ENCODE measurements around the gene STPG4. TPM values are rescaled to one million over a fixed set of nuclear protein-coding genes. Genes with fewer than 3 reads are reported as not detected.
A peak's percentile ranks its signal among the peaks of the same experiment; 100 is the strongest.
"Not testable (repeated sequence)": the region's sequence is repeated elsewhere in the genome, so short reads cannot be mapped to it uniquely, and the experiment has no call there.

Gene STPG4
- polyA plus RNA-seq, 1 of the 3 experiments (the other 2 are of a cell fraction): 0.20 TPM

GRCh38 chr2:47172156-47172921, 17.2 kb upstream of the STPG4 start:
- ChIA-PET POLR2A (interaction anchor here (0.6 to 2.1 kb wide), 19 partner anchors 16 to 234 kb away, joined by 3 to 8 read pairs (median 3); partner anchors contain the start of gene STPG4), CTCF (interaction anchor here (0.8 to 2.8 kb wide), 19 partner anchors 10 to 216 kb away, joined by 3 to 12 read pairs (median 3); partner anchors contain the start of gene STPG4)
- Histone ChIP-seq H3K27ac (ENCODE audit: low read depth in 2 of 2, low read length in 1 of 2) (peak overlapping the region; percentile 98 to 100), H2AFZ (ENCODE audit: low read depth) (no peak overlapping the region), H3K27me3 (ENCODE audit: insufficient read depth) (no peaks in the 10 kb centered on the region), H4K20me1 (ENCODE audit: insufficient read depth) (peaks cover 79% of the 10 kb centered on the region), H3K4me3 (ENCODE audit: low read depth in 2 of 2, low read length in 1 of 2) (peak overlapping the region; percentile 100), H3K9ac (peak overlapping the region; percentile 100), H3K9me2 (no peaks in the 10 kb centered on the region), H3K9me3 (no peaks in the 10 kb centered on the region), H3K36me3 (replicated peaks in 1 of 2; ENCODE audit: control insufficient read depth in 1 of 2, insufficient read depth in 2 of 2, low read length in 1 of 2) (peaks cover 60 to 62% of the 10 kb centered on the region in 2 experiments), H3K79me2 (ENCODE audit: insufficient read depth) (peaks cover 93% of the 10 kb centered on the region), H3F3A (replicated peaks; ENCODE audit: insufficient read depth) (peaks cover 66% of the 10 kb centered on the region), H3K4me2 (peak overlapping the region; percentile 85), H3K4me1 (ENCODE audit: control insufficient read depth in 1 of 2, insufficient read depth in 2 of 2, low read depth in 1 of 2, low read length in 1 of 2) (peaks cover 20 to 44% of the 10 kb centered on the region in 2 experiments; a peak in 3 of 4 replicates)
- 10% methylated on average over 9 of the region's 9 CpGs for WGBS (ENCODE audit: low lambda C conversion rate)
- DNase-seq: no peak
- TF ChIP-seq SIN3A (IDR thresholded peaks at IDR 0.05; ENCODE audit: borderline replicate concordance, low read depth, low read length) (0 out of 2 replicates have a peak, but pooled peaks have one; percentile 15), MAX (IDR thresholded peaks at IDR 0.05; ENCODE audit: low read depth) (0 out of 2 replicates have a peak, but pooled peaks have one; percentile 17), FOXM1 (IDR thresholded peaks at IDR 0.05; ENCODE audit: low read depth) (no peak), YY1 (IDR thresholded peaks at IDR 0.05; ENCODE audit: low read depth) (0 out of 2 replicates have a peak, but pooled peaks have one; percentile 31), JUND (IDR thresholded peaks at IDR 0.05) (0 out of 2 replicates have a peak, but pooled peaks have one; percentile 26), RXRA (IDR thresholded peaks at IDR 0.05; ENCODE audit: borderline replicate concordance, low read depth) (no peak), FOSL2 (IDR thresholded peaks at IDR 0.05; ENCODE audit: borderline replicate concordance, low read depth) (peak; percentile 35; the same call in 1 of the 2 replicates), MXI1 (IDR thresholded peaks at IDR 0.05; ENCODE audit: low read depth, low read length) (peak; percentile 51; the same call in 1 of the 2 replicates)

GRCh38 chr2:47169784-47170183, 14.7 kb upstream of the STPG4 start:
- no peak overlapping the region for H2AFZ ChIP-seq (ENCODE audit: low read depth)
- peak overlapping the region; percentile 98 to 100 for H3K27ac ChIP-seq (ENCODE audit: low read depth in 2 of 2, low read length in 1 of 2)
- no peaks in the 10 kb centered on the region for H3K27me3 ChIP-seq (ENCODE audit: insufficient read depth)
- H3K4me1 ChIP-seq (ENCODE audit: control insufficient read depth in 1 of 2, insufficient read depth in 2 of 2, low read depth in 1 of 2, low read length in 1 of 2): peaks cover 27 to 52% of the 10 kb centered on the region in 2 experiments; a peak in 3 of 4 replicates
- H3K9ac ChIP-seq: peak overlapping the region; percentile 62; the same call in 1 of the 2 replicates
- peaks cover 80 to 83% of the 10 kb centered on the region in 2 experiments for H3K36me3 ChIP-seq (replicated peaks in 1 of 2; ENCODE audit: control insufficient read depth in 1 of 2, insufficient read depth in 2 of 2, low read length in 1 of 2)
- TF ChIP-seq, protein P1, sequence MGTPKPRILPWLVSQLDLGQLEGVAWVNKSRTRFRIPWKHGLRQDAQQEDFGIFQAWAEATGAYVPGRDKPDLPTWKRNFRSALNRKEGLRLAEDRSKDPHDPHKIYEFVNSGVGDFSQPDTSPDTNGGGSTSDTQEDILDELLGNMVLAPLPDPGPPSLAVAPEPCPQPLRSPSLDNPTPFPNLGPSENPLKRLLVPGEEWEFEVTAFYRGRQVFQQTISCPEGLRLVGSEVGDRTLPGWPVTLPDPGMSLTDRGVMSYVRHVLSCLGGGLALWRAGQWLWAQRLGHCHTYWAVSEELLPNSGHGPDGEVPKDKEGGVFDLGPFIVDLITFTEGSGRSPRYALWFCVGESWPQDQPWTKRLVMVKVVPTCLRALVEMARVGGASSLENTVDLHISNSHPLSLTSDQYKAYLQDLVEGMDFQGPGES (IDR thresholded peaks at IDR 0.05; ENCODE audit: low read depth, low read length): no peak
- TF ChIP-seq SIN3A (IDR thresholded peaks at IDR 0.05; ENCODE audit: borderline replicate concordance, low read depth, low read length) (no peak), EZH2phosphoT487 (IDR thresholded peaks at IDR 0.05; ENCODE audit: borderline replicate concordance, low read depth) (no peak), MEF2A (IDR thresholded peaks at IDR 0.05; ENCODE audit: borderline replicate concordance, low read depth) (no peak), ELF1 (IDR thresholded peaks at IDR 0.05) (no peak), FOXJ3 (CRISPR knock-in tag; IDR thresholded peaks at IDR 0.05) (no peak)
- TF ChIP-seq, protein P2, sequence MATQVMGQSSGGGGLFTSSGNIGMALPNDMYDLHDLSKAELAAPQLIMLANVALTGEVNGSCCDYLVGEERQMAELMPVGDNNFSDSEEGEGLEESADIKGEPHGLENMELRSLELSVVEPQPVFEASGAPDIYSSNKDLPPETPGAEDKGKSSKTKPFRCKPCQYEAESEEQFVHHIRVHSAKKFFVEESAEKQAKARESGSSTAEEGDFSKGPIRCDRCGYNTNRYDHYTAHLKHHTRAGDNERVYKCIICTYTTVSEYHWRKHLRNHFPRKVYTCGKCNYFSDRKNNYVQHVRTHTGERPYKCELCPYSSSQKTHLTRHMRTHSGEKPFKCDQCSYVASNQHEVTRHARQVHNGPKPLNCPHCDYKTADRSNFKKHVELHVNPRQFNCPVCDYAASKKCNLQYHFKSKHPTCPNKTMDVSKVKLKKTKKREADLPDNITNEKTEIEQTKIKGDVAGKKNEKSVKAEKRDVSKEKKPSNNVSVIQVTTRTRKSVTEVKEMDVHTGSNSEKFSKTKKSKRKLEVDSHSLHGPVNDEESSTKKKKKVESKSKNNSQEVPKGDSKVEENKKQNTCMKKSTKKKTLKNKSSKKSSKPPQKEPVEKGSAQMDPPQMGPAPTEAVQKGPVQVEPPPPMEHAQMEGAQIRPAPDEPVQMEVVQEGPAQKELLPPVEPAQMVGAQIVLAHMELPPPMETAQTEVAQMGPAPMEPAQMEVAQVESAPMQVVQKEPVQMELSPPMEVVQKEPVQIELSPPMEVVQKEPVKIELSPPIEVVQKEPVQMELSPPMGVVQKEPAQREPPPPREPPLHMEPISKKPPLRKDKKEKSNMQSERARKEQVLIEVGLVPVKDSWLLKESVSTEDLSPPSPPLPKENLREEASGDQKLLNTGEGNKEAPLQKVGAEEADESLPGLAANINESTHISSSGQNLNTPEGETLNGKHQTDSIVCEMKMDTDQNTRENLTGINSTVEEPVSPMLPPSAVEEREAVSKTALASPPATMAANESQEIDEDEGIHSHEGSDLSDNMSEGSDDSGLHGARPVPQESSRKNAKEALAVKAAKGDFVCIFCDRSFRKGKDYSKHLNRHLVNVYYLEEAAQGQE (IDR thresholded peaks at IDR 0.05; ENCODE audit: low read depth, low read length): no peak
- 80% methylated on average over 2 of the region's 2 CpGs for WGBS (ENCODE audit: low lambda C conversion rate)
- no peak for DNase-seq
- peaks cover 79% of the 10 kb centered on the region for H3F3A ChIP-seq (replicated peaks; ENCODE audit: insufficient read depth)
- no peaks in the 10 kb centered on the region for H3K9me3 ChIP-seq
- peaks cover 97% of the 10 kb centered on the region for H4K20me1 ChIP-seq (ENCODE audit: insufficient read depth)
- POLR2A ChIA-PET: interaction anchor here (0.6 kb wide), 1 partner anchor 105 kb away, joined by 4 read pairs; no protein-coding TSS in a partner anchor
- peak overlapping the region; percentile 85; the same call in 1 of the 2 replicates for H3K4me2 ChIP-seq
- CTCF ChIA-PET: interaction anchor here (0.8 to 2.1 kb wide), 5 partner anchors 12 to 103 kb away, joined by 3 to 9 read pairs (median 4); no protein-coding TSS in a partner anchor
- H3K79me2 ChIP-seq (ENCODE audit: insufficient read depth): peaks cover 100% of the 10 kb centered on the region
- H3K9me2 ChIP-seq: no peaks in the 10 kb centered on the region
- H3K4me3 ChIP-seq (ENCODE audit: low read depth in 2 of 2, low read length in 1 of 2): no peak overlapping the region

- H3K9me3 ChIP-seq; H3K9me2 ChIP-seq; DNase-seq; POLR2A ChIA-PET; CTCF ChIA-PET; H3K27me3 ChIP-seq (ENCODE audit: insufficient read depth); H3K4me3 ChIP-seq (ENCODE audit: low read depth in 2 of 2, low read length in 1 of 2); H2AFZ ChIP-seq (ENCODE audit: low read depth): not testable (repeated sequence)
- peaks cover 100% of the 10 kb centered on the region for H3K79me2 ChIP-seq (ENCODE audit: insufficient read depth)
- H3K4me1 ChIP-seq (ENCODE audit: control insufficient read depth in 1 of 2, insufficient read depth in 2 of 2, low read depth in 1 of 2, low read length in 1 of 2): peaks cover 27 to 52% of the 10 kb centered on the region in 2 experiments; a peak in 3 of 4 replicates
- H3K9ac ChIP-seq: peak overlapping the region; percentile 62; the same call in 1 of the 2 replicates
- peaks cover 78% of the 10 kb centered on the region for H3F3A ChIP-seq (replicated peaks; ENCODE audit: insufficient read depth)
- H3K4me2 ChIP-seq: 0 out of 2 replicates have a peak overlapping the region, but pooled peaks have one; percentile 85
- peaks cover 97% of the 10 kb centered on the region for H4K20me1 ChIP-seq (ENCODE audit: insufficient read depth)
- peaks cover 78 to 84% of the 10 kb centered on the region in 2 experiments for H3K36me3 ChIP-seq (replicated peaks in 1 of 2; ENCODE audit: control insufficient read depth in 1 of 2, insufficient read depth in 2 of 2, low read length in 1 of 2)
- WGBS (ENCODE audit: low lambda C conversion rate): 83% methylated on average over 8 of the region's 8 CpGs
- peak overlapping the region in 1 of 2 experiments; percentile 98; a peak in 2 of 4 replicates for H3K27ac ChIP-seq (ENCODE audit: low read depth in 2 of 2, low read length in 1 of 2)
These were observed 13.8 kb upstream of the STPG4 start for GRCh38 chr2:47168895-47169294.

All from SK-N-SH (cell line).